Activated effector memory CD4-positive, alpha-beta T cell treated with Interleukin-2 at 50 U/mL for 16 hours (primary cell): Measurements from ENCODE around the gene UGCG.
A peak's percentile ranks its signal among the peaks of the same experiment; 100 is the strongest.
"Not testable (repeated sequence)": the region's sequence is repeated elsewhere in the genome, so short reads cannot be mapped to it uniquely, and the experiment has no call there.

Source experiments
- DNase-seq: peaks from one replicate; pipeline ENCODE4 v3.0.0-alpha.2; 2020

The UGCG gene

DNA sequence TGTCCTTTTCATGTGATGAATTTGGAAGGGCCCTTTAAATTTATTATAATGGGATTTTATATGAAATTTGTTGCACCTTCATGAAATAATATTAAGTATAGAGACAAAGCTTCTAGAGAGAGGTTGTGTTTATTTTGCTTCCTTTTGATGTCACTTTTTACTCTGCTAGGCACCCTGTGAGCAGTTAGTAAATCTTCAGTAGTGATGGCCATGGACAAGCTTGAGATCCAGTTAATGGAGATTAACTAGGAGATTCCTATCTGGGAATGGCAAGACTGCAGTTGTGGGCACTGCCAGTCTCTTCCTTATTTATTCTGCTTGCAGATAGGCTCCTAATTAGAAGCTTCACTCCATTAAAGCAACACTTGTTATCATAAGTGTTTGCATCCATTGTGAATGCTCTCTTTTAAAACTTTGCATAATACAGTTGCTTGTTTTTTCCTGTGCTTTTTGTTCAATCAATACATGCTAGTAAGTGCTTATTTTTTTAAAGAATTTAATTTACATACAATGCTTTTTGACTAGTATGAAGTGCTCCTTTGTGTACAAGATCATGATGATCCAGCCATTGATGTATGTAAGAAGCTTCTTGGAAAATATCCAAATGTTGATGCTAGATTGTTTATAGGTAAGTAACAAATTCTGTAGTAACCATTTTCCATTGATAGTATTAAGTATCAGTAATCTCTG is 25.9 kb downstream of the UGCG start:
- DNase-seq = no peak

DNA sequence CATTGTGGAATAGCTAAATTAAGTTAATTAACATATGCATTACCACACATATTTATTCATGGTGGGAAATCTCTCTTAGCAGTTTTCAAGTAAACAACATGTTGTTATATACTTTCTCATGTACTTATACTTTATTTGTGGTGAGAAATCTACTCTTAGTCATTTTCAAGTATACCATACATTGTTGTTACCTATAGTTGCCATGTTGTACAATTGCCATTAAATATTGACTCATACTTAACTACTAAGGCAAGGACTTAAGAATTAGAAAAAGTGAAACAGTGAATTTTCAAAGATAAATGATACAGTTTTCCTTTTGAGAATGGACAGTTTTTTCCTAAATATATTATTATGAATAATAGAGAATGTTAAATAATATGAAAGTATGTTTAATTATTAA is 27.7 kb downstream of the UGCG start:
- DNase-seq = no peak

- DNase-seq = no peak
These were observed 28.6 kb downstream of the UGCG start for GRCh38 chr9:111925017-111925770.

DNA sequence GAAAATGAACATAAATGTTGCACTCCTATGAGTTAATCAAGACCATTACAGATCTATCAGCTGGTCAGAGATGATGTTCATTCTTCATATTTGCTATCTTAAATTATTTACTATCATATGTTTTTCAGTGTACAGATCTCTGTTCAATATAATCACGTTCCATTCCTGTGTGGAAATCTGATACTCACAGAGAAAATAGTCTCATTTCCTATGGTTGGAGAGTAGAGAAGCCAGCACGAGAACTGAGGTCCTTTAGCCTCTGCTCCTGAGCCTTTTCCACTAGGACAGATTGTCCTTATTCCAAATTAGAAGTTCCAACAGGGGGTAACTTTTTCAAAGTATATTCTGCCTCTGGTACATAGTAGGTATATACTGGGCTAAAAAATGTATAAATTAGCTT is 29.2 kb downstream of the UGCG start:
- no peak for DNase-seq

DNA sequence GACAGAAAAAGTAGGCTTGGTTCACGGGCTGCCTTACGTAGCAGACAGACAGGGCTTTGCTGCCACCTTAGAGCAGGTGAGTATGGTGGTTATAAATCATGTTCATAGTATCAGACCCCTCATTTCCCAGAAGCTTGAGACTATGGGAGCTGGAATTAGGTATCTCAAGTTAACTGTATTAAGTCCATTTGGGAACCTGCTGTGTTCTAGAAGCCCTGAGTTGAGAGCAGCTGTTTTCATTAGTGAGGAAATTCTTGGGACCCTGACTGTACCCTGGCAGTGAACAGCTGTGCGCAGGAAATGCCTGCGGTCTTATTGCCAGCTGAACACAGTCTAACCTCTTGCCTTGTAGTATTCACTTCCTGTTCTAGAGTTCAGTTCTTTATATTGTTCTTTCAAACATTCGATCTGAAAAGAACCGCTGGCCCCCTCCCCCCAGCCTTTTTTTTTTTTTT is 29.8 kb downstream of the UGCG start:
- DNase-seq = peak; percentile 49

DNA sequence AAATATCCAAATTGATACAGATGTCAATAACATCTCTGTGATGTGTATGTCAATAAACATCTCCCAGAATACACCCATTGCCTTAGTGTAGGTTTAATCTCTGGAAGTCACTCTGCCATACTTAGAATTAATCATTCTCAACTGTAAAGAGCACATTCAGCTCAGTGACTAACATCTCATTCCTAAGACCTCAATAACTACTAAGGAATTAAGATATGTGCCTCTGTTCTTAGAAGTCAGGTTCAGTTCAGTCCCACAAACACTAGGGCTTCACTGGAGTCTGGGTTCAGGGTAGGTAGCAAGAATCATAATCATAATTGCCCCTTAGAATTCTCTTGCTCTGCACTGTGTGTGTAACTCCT is 31.7 kb downstream of the UGCG start:
- no peak for DNase-seq

DNA sequence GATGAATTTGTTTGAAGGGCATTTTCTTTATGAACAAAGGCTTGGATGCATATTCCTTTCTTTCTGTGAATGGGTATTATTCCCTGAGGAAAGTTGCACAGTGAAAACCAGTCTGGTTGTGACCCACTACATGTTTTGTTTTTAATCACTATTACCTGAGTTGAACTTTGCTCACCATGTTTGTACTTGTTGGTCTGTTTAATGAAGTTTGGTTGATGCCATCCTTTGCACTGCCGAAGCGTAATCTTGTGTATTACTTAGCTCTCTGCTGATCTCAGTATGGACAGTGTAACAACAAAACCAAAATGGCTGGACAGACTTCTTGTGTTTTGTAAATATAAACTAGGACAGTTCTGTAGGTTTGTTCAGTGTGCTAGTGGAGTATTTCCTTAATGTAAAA is 38.1 kb downstream of the UGCG start:
- DNase-seq = no peak

- no peak for DNase-seq
These were observed 39.8 kb downstream of the UGCG start for GRCh38 chr9:111936391-111936790.

DNA sequence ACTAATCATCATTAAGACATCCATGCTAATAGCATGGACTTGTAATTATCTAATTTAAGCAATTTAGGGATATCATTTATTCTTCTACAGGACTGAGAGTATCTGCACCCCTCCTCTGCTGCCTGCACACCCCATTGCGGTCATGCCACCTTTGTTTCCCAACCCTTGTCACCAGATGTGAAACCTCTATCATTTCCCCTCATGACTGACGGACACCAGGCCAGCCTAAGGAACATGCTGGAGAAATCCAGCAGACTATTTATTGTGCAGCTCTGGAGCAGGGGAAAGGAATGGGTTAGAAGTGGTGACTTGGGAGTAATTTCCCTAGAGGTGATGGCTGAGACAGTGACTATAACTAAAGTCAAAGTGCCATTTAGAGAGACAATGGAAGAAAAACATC is 40.7 kb downstream of the UGCG start:
- DNase-seq = no peak

- DNase-seq = peak; percentile 35
These were observed 41.3 kb downstream of the UGCG start for GRCh38 chr9:111937781-111938426.

- no peak for DNase-seq
These were observed 41.8 kb downstream of the UGCG start for GRCh38 chr9:111938427-111938800.

DNA sequence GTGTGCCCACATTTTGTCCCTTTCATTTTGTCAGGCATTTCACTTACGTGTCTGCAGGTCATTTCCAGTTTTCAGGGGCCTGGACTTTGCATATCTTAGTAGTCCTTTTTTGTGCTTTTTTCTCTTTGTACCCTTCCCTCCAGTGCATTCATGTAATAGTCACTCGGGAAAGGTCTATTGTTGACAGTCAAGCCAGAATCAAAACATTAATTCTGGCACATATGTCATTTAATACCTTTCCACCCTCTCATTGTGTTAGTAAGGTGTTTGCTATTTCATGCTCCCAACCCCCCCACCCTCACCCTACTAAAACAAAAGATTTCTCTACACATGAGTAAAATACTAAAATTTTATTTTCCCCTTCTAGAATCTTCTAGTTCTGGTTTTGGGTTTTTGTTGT is 42.7 kb downstream of the UGCG start:
- DNase-seq = no peak

GRCh38 chr9:111940697-111941096 is 44.1 kb downstream of the UGCG start:
- no peak for DNase-seq

GRCh38 chr9:111943200-111943599 is 46.6 kb downstream of the UGCG start:
- no peak for DNase-seq

DNA sequence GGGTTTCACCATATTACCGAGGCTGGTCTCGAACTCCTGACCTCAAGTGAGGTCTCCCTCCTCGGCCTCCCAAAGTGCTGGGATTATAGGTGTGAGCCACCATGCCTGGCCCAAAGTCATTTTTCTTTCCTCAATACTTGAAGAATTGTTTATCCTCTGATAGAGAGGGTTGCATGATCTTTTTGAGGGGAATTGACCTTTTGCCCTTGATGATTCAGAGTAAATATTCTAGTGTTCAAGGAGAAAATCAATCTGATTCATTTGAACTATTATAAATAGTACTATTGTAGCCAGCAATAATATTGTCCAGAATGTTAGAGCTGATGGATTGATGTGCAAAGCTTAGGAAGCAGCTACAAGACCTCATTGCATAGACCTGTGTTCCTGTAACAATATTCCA is 47.1 kb downstream of the UGCG start:
- DNase-seq = no peak

- DNase-seq = no peak
These were observed 47.7 kb downstream of the UGCG start for GRCh38 chr9:111944241-111944866.

DNA sequence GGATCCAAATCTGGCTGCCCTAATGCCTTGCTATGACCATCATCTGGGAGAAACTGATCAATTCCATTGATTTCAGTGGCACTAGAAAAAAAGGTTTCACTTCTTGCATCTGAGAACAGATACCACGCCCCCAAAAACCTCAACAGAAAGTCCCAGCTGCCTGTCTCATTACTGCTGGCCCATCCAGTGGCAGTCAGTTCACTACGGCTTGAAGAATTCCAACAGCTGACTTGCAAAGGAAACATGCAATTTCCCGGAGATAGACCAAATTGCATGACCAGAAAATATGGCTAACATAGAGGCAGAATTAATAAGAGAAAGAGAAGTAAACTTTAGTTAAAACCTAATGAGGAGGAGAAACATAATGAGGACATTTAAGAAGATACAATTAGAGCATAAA is 48.6 kb downstream of the UGCG start:
- DNase-seq = no peak

- DNase-seq = not testable (repeated sequence)
These were observed 51.5 kb downstream of the UGCG start for GRCh38 chr9:111948109-111948508.

DNA sequence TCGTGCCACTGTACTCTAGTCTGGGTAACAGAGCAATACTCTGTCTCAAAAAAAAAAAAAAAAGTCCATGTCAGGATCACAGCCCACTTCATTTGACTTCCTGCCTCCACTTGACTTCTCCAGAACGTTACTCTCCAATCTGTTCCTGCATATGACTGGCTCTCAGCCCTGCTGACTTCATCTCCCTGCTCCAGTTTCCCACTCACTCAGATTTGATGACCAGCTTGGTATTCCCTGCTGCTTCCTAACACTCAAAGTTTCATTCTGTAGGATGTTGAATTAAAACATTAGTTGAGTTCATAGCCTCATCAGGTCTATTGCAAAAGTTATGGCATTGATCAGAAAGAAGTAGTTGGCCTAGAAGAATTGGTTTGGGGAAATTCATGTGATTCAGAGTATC is 52.3 kb downstream of the UGCG start:
- DNase-seq = no peak

- no peak for DNase-seq
These were observed 53.3 kb downstream of the UGCG start for GRCh38 chr9:111949919-111950318.

- DNase-seq = no peak
These were observed 55.9 kb downstream of the UGCG start for GRCh38 chr9:111952559-111952958.

DNA sequence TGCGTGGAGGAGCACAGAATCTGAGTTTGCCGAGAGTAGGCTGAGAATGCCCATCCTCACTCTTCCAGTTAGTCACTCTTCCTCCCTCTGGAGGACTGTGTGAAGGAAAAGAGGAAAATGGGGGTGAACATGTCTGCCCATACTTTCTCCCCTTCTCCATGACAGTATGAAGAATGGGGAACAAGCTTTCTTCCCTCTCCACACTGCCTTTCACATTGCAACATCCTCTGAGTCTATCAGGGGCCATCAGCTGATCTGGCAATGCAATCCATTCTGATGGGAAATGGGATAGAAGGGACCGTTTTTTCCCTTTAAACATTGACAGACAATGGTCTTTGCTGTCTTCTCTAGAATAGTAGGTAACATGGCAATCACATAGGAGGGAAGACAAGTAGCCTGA is 56.8 kb downstream of the UGCG start:
- no peak for DNase-seq

DNA sequence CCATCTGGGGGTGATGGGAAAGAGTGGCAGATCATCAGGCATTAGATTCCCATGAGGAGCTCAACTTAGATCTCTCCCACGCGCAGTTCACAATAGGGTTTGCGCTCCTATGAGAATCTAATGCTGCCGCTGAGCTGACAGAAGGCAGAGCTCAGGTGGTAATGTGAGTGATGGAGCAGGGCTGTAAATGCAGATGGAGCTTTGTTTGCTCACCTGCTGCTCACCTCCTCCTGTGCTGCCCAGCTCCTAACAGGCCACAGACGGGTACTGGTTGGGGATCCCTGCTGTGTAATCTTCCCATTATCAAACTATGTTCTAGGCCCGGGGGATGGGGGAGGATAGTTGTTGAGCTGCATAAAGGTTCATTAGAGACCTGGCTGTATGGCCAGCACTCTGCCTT is 58.4 kb downstream of the UGCG start:
- DNase-seq = no peak
